Measurements from ENCODE around the gene RNASE7.

The RNASE7 gene

DNA sequence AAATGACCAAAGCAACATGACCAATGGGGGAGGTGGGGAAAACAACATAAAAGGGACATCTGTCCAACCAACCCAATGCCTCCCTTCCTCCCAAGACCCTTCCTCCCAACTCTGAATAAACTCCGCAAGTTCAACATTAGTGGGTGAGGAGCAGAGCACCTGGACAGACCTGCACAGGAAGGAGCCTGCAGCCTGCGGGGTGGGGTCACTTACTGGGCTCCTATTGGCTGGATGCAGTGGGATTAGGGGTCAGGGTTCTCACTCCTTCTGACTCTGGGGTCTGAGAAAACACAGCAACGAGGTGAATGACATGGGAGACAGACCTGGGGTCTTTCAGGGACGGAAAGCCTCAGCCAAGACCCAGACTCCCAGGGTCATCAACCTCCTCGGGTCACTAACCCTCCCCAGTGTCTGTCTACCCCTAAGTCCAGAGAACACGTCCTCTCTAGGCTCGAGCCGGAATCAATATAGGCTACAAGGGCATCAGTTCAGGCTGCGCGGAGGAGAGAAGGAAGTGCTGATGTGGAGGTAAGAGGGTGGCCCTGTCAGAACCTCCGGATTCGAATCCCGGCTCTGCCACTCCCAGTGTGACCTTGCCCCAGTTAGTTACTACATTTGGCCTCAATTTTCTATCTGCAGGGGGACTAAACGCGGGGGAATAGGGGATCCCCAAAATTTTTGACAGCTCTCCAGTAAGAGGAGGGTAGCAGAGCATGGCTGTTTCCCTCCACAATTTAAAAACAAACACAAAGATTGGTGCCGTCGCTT lies 18.2 kb upstream of the RNASE7 start:
- Mint-ChIP-seq H3K4me3 (peak overlapping the region; percentile 80 to 94 (median 93)), H3K27ac (peak overlapping the region; percentile 27 to 87 (median 56)), H3K4me1 (peaks cover 38% of the 10 kb centered on the region), H3K9me3 (no peaks in the 10 kb centered on the region), H3K36me3 (ENCODE audit: low read depth) (peaks cover 26% of the 10 kb centered on the region), H3K27me3 (ENCODE audit: low read depth) (peaks cover 2% of the 10 kb centered on the region)
- TF ChIP-seq, protein P1, sequence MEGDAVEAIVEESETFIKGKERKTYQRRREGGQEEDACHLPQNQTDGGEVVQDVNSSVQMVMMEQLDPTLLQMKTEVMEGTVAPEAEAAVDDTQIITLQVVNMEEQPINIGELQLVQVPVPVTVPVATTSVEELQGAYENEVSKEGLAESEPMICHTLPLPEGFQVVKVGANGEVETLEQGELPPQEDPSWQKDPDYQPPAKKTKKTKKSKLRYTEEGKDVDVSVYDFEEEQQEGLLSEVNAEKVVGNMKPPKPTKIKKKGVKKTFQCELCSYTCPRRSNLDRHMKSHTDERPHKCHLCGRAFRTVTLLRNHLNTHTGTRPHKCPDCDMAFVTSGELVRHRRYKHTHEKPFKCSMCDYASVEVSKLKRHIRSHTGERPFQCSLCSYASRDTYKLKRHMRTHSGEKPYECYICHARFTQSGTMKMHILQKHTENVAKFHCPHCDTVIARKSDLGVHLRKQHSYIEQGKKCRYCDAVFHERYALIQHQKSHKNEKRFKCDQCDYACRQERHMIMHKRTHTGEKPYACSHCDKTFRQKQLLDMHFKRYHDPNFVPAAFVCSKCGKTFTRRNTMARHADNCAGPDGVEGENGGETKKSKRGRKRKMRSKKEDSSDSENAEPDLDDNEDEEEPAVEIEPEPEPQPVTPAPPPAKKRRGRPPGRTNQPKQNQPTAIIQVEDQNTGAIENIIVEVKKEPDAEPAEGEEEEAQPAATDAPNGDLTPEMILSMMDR (IDR thresholded peaks at IDR 0.05; ENCODE audit: unreplicated experiment in 3 of 3), result no peak

DNA sequence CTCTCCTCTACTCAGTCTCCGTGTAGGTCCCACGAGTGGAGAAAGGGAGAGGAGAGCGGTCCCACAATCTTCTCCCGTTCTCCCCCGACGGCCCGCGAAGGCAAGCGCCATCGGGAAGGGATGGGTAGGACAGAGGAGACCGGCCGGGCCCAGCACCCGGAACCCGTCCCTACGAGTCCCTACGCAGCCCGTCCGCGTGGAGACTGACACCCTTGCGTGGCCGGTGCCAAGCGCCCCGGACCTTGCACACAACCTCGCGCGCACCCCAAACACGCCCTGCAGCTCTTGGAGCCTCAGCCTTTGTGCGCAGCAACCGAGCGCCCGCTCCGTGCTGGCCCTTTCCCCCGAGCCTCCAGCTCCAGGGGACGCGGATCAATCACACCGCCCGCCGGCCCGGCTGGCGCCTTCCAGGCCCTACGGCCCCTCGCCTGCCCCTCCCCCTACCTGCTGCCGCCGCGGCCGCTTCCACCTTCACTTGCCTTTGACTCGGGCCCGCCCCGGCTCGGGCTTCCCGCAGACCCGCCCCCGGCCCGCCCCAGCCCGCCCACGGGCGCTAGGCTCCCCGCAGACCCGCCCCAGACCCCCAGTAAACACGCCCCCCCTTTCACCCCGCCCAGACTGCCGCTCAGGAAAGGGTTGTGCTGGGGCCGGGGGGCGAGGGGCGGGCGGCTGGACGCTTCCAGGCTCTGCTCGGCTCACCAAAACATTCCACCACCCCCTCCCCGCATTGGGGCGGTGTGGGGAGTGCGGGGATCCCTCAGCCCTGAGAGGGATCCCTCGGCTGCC lies 17.4 kb upstream of the RNASE7 start, which contains the start of gene NDRG2:
Gene NDRG2 (minus strand): TSS at position 477 of the 786 bp plus-strand sequence. CDS start 1,746 bp downstream, outside the sequence.
- Mint-ChIP-seq H3K4me1 (peaks cover 38% of the 10 kb centered on the region), H3K36me3 (ENCODE audit: low read depth) (peaks cover 19% of the 10 kb centered on the region), H3K27me3 (ENCODE audit: low read depth) (no peaks in the 10 kb centered on the region), H3K27ac (peak within 1 kb of the TSS; percentile 81 to 89 (median 88)), H3K9me3 (no peaks in the 10 kb centered on the region), H3K4me3 (peak within 1 kb of the TSS; percentile 93 to 95 (median 94))
- TF ChIP-seq, protein P1 (IDR thresholded peaks at IDR 0.05; ENCODE audit: unreplicated experiment in 3 of 3), result no peak

DNA sequence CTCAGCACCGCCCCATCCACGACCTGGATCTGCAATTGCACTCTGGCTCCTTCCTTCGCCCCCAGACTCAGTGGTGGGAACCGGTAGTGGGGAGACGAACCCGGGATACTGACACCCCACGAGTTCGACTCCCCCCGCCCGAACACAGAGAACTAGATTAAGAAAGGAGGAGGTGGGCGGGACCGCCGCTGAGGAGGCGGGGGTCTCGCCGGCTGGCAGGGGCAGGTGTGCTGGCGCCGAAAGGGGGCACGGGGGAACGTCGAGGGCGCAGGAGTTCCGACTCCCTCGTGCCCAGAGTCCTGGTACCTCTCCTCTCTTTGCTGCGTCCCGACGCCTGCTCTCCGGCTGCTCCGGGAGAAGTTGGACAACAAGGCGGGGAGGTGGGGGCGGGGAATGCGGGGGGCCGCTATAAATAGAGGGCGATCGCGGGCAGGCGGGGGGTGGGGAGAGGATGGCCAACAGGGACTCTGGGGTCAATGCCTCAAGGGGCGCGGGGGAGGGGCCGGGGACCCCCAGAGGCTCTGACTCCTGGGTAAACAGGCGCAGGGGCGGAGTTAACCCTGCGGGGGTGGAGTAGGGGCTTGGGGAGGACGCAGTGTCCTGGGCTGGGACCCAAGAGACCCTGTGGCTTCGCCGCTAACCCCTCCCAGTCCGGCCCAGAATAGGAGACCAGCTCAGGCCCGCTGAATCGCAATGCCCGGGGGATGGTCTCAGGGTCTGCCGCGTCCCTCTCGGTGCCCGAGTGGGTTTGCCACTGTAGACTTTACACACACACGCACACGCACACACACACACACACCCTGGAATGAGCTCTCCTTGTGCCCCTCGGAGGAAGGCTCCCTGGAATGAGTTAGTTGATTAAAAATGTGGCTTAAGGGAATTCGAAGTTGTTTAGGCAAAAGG lies 16.5 kb upstream of the RNASE7 start:
- no peaks in the 10 kb centered on the region for H3K27me3 Mint-ChIP-seq (ENCODE audit: low read depth)
- TF ChIP-seq, protein P1 (IDR thresholded peaks at IDR 0.05; ENCODE audit: unreplicated experiment in 3 of 3), result no peak
- H3K9me3 Mint-ChIP-seq, result no peaks in the 10 kb centered on the region
- peak overlapping the region; percentile 93 to 95 (median 94) for H3K4me3 Mint-ChIP-seq
- H3K4me1 Mint-ChIP-seq, result peaks cover 38% of the 10 kb centered on the region
- peaks cover 15% of the 10 kb centered on the region for H3K36me3 Mint-ChIP-seq (ENCODE audit: low read depth)
- peak overlapping the region; percentile 81 to 89 (median 88) for H3K27ac Mint-ChIP-seq

DNA sequence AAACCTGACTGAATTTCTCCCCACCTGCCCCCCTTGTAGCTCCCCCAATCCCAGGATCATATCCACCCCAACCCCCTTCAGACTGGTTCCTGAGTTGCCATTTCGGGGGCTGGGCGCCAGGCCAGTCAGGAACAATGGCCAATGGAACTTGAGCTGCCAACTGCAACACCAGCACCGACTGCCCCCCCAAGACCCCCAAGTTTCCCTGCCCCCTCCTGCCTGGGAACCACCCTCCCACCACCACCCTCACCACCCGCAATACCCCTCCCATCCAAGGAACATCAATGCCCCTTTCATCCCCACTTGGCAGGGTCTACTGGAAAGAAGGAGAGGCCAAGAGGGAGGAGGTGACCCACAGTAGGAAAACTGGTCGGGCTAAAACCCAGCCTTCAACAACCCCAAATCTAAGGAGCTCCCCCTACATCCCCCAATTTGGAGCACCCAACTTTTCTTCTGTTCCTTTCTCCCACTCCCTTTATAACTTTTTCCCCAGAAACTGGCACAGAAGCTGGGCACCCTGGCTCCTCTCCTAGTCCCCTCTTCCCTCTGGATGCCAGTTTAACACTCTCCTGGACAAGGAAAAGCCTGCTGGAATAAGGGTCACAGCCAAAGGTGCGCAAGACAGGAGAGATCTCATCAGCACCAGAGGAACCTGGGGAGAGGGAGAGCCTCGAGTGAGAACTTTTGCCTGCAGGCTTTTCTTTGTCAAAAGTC lies 15.7 kb upstream of the RNASE7 start:
- Mint-ChIP-seq H3K4me3 (peak overlapping the region; percentile 93 to 95 (median 94)), H3K27me3 (ENCODE audit: low read depth) (peaks cover under 1% of the 10 kb centered on the region), H3K9me3 (no peaks in the 10 kb centered on the region), H3K27ac (peak overlapping the region; percentile 81 to 89 (median 88)), H3K4me1 (peaks cover 39% of the 10 kb centered on the region), H3K36me3 (ENCODE audit: low read depth) (peaks cover 7% of the 10 kb centered on the region)
- TF ChIP-seq, protein P1 (IDR thresholded peaks at IDR 0.05; ENCODE audit: unreplicated experiment in 3 of 3), result no peak

DNA sequence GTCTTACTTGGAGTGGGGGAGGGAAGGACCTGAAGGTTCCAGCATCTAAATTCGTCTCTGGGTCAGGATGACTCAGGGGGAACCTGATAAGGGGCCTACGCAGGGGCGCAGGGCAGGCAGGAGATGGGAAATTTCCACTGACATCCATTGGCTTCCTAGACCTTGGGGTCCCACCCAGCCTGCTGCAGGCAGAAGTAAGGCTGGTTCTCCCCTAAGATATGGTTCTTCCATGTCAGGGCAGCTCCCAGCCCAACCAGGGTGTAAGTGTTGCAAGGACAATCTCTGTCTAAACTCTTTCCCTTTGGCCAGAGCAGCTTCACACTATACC lies 15.2 kb upstream of the RNASE7 start:
- H3K36me3 Mint-ChIP-seq (ENCODE audit: low read depth), result peaks cover 2% of the 10 kb centered on the region
- peak overlapping the region; percentile 70 to 88 (median 81) for H3K27ac Mint-ChIP-seq
- H3K4me1 Mint-ChIP-seq, result peaks cover 44% of the 10 kb centered on the region
- TF ChIP-seq, protein P1 (IDR thresholded peaks at IDR 0.05; ENCODE audit: unreplicated experiment in 3 of 3), result no peak
- H3K4me3 Mint-ChIP-seq, result peak overlapping the region; percentile 76 to 77 (median 77)
- H3K9me3 Mint-ChIP-seq, result no peaks in the 10 kb centered on the region
- peaks cover 6% of the 10 kb centered on the region for H3K27me3 Mint-ChIP-seq (ENCODE audit: low read depth)
